ENCODE results near the gene PPM1H. TPM values are rescaled to one million over a fixed set of nuclear protein-coding genes. Genes with fewer than 3 reads are reported as not detected.

PPM1H gene
- total and polyA plus RNA-seq, 10 of the 15 experiments (the other 5 are each of a cell fraction or from before 2014, with no cell fraction given) = 0.11 to 0.83 (median 0.49) TPM

GRCh38 chr12:62603061-62603810, 331.7 kb downstream of the PPM1H start (continued):
- TF ChIP-seq, protein P1, sequence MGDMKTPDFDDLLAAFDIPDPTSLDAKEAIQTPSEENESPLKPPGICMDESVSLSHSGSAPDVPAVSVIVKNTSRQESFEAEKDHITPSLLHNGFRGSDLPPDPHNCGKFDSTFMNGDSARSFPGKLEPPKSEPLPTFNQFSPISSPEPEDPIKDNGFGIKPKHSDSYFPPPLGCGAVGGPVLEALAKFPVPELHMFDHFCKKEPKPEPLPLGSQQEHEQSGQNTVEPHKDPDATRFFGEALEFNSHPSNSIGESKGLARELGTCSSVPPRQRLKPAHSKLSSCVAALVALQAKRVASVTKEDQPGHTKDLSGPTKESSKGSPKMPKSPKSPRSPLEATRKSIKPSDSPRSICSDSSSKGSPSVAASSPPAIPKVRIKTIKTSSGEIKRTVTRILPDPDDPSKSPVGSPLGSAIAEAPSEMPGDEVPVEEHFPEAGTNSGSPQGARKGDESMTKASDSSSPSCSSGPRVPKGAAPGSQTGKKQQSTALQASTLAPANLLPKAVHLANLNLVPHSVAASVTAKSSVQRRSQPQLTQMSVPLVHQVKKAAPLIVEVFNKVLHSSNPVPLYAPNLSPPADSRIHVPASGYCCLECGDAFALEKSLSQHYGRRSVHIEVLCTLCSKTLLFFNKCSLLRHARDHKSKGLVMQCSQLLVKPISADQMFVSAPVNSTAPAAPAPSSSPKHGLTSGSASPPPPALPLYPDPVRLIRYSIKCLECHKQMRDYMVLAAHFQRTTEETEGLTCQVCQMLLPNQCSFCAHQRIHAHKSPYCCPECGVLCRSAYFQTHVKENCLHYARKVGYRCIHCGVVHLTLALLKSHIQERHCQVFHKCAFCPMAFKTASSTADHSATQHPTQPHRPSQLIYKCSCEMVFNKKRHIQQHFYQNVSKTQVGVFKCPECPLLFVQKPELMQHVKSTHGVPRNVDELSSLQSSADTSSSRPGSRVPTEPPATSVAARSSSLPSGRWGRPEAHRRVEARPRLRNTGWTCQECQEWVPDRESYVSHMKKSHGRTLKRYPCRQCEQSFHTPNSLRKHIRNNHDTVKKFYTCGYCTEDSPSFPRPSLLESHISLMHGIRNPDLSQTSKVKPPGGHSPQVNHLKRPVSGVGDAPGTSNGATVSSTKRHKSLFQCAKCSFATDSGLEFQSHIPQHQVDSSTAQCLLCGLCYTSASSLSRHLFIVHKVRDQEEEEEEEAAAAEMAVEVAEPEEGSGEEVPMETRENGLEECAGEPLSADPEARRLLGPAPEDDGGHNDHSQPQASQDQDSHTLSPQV (IDR thresholded peaks at IDR 0.05) = no peak; the same call in 1 of the 2 replicates
- TF ChIP-seq ETV6 (conservative IDR thresholded peaks at IDR 0.05 in 1 of 2, IDR thresholded peaks at IDR 0.05 in 1 of 2; ENCODE audit: borderline replicate concordance in 1 of 2, low read depth in 1 of 2) = no peak
- no peak for TF ChIP-seq PKNOX1 (IDR thresholded peaks at IDR 0.05)
- TF ChIP-seq ZBED1 (IDR thresholded peaks at IDR 0.05; ENCODE audit: borderline replicate concordance) = no peak; the same call in 1 of the 2 replicates
- TF ChIP-seq MAX (IDR thresholded peaks at IDR 0.05; ENCODE audit: low read depth, low read length) = no peak
- TF ChIP-seq, protein P2, sequence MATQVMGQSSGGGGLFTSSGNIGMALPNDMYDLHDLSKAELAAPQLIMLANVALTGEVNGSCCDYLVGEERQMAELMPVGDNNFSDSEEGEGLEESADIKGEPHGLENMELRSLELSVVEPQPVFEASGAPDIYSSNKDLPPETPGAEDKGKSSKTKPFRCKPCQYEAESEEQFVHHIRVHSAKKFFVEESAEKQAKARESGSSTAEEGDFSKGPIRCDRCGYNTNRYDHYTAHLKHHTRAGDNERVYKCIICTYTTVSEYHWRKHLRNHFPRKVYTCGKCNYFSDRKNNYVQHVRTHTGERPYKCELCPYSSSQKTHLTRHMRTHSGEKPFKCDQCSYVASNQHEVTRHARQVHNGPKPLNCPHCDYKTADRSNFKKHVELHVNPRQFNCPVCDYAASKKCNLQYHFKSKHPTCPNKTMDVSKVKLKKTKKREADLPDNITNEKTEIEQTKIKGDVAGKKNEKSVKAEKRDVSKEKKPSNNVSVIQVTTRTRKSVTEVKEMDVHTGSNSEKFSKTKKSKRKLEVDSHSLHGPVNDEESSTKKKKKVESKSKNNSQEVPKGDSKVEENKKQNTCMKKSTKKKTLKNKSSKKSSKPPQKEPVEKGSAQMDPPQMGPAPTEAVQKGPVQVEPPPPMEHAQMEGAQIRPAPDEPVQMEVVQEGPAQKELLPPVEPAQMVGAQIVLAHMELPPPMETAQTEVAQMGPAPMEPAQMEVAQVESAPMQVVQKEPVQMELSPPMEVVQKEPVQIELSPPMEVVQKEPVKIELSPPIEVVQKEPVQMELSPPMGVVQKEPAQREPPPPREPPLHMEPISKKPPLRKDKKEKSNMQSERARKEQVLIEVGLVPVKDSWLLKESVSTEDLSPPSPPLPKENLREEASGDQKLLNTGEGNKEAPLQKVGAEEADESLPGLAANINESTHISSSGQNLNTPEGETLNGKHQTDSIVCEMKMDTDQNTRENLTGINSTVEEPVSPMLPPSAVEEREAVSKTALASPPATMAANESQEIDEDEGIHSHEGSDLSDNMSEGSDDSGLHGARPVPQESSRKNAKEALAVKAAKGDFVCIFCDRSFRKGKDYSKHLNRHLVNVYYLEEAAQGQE (IDR thresholded peaks at IDR 0.05; ENCODE audit: low read depth, low read length) = no peak
- peak; percentile 83; the same call in 1 of the 2 replicates for TF ChIP-seq SMARCA5 (IDR thresholded peaks at IDR 0.05)
- peak; percentile 55; the same call in 1 of the 2 replicates for TF ChIP-seq NR2F1 (conservative IDR thresholded peaks at IDR 0.05)
- TF ChIP-seq SKIL (IDR thresholded peaks at IDR 0.05; ENCODE audit: low read depth, poor library complexity, severe bottlenecking) = no peak
- peak; percentile 75 for TF ChIP-seq LARP7 (IDR thresholded peaks at IDR 0.05)
- no peak for TF ChIP-seq NRF1 (conservative IDR thresholded peaks at IDR 0.05; ENCODE audit: low read depth, low read length)
- TF ChIP-seq ZNF274 (IDR thresholded peaks at IDR 0.05; ENCODE audit: insufficient read depth, insufficient read length) = no peak
- no peak; the same call in 1 of the 2 replicates for TF ChIP-seq TAF1 (IDR thresholded peaks at IDR 0.05; ENCODE audit: borderline replicate concordance, low read depth, low read length)
- peak; percentile 93 for TF ChIP-seq POLR2AphosphoS5 (IDR thresholded peaks at IDR 0.05; ENCODE audit: low read length)
- no peak for TF ChIP-seq CEBPB (IDR thresholded peaks at IDR 0.05; ENCODE audit: borderline replicate concordance in 1 of 2, low read depth in 2 of 2, low read length in 2 of 2)
- 0 out of 3 replicates have a peak, but pooled peaks of 1 of the 2 experiments have one; percentile 18 for TF ChIP-seq EGR1 (IDR thresholded peaks at IDR 0.05; ENCODE audit: borderline replicate concordance in 1 of 2, low read depth in 2 of 2, low read length in 2 of 2)
- TF ChIP-seq RBBP5 (conservative IDR thresholded peaks at IDR 0.05) = no peak
- TF ChIP-seq GABPA (IDR thresholded peaks at IDR 0.05; ENCODE audit: low read depth) = no peak

All from GM12878 (cell line).